Rectal smooth muscle tissue (tissue), 1 donor: ENCODE measurements around the gene HOXA13.

Source experiments
- H3K27ac ChIP-seq: one replicate; pipeline ENCODE4 v1.7.0; 2013; ENCODE audit warnings: low read depth, low read length, inconsistent platforms
- H3K27me3 ChIP-seq: one replicate; pipeline ENCODE4 v1.7.0; 2013; ENCODE audit warnings: low read length; ENCODE audit not compliant: control insufficient read depth, insufficient read depth
- H3K36me3 ChIP-seq: one replicate; pipeline ENCODE4 v1.7.0; 2013; ENCODE audit warnings: low read length; ENCODE audit not compliant: control insufficient read depth, insufficient read depth
- H3K4me1 ChIP-seq: one replicate; pipeline ENCODE4 v1.7.0; 2013; ENCODE audit warnings: low read length; ENCODE audit not compliant: control insufficient read depth, insufficient read depth
- H3K4me3 ChIP-seq: one replicate; pipeline ENCODE4 v1.7.0; 2013; ENCODE audit warnings: low read length
- H3K9ac ChIP-seq: one replicate; pipeline ENCODE4 v1.7.0; 2013; ENCODE audit warnings: low read length

The HOXA13 gene

GRCh38 chr7:27148031-27148755 is 51.7 kb downstream of the HOXA13 start:
- H3K27ac ChIP-seq, result peak overlapping the region; percentile 87
- H3K9ac ChIP-seq, result peak overlapping the region; percentile 25
- peaks cover 12% of the 10 kb centered on the region for H3K36me3 ChIP-seq
- peaks cover 7% of the 10 kb centered on the region for H3K27me3 ChIP-seq
- H3K4me3 ChIP-seq, result peak overlapping the region; percentile 75
- peaks cover 16% of the 10 kb centered on the region for H3K4me1 ChIP-seq

GRCh38 chr7:27147199-27148030 is 52.5 kb downstream of the HOXA13 start, which contains the start of gene HOXA6:
HOXA6 (minus strand) TSS chr7:27147774; CDS start chr7:27147749, 25 bp downstream.
- peaks cover 3% of the 10 kb centered on the region for H3K27me3 ChIP-seq
- peaks cover 12% of the 10 kb centered on the region for H3K36me3 ChIP-seq
- H3K27ac ChIP-seq, result peak within 1 kb of the TSS; percentile 87
- peak within 1 kb of the TSS; percentile 75 for H3K4me3 ChIP-seq
- H3K9ac ChIP-seq, result peak within 1 kb of the TSS; percentile 64
- peaks cover 14% of the 10 kb centered on the region for H3K4me1 ChIP-seq

- peaks cover 12% of the 10 kb centered on the region for H3K36me3 ChIP-seq
- peak overlapping the region; percentile 75 for H3K4me3 ChIP-seq
- H3K4me1 ChIP-seq, result peaks cover 14% of the 10 kb centered on the region
- H3K9ac ChIP-seq, result peak overlapping the region; percentile 64
- H3K27me3 ChIP-seq, result peaks cover under 1% of the 10 kb centered on the region
- peak overlapping the region; percentile 87 for H3K27ac ChIP-seq
These were observed 53.2 kb downstream of the HOXA13 start for GRCh38 chr7:27146491-27147198.

- no peak overlapping the region for H3K9ac ChIP-seq
- peaks cover 14% of the 10 kb centered on the region for H3K4me1 ChIP-seq
- peaks cover 12% of the 10 kb centered on the region for H3K36me3 ChIP-seq
- H3K27me3 ChIP-seq, result no peaks in the 10 kb centered on the region
- H3K27ac ChIP-seq, result peak overlapping the region; percentile 52
- H3K4me3 ChIP-seq, result peak overlapping the region; percentile 40
These were observed 53.9 kb downstream of the HOXA13 start for GRCh38 chr7:27145914-27146412.

GRCh38 chr7:27145165-27145913 is 54.6 kb downstream of the HOXA13 start:
- peak overlapping the region; percentile 40 for H3K4me3 ChIP-seq

GRCh38 chr7:27144781-27145164 is 55.1 kb downstream of the HOXA13 start:
- Histone ChIP-seq H3K27me3 (no peaks in the 10 kb centered on the region), H3K36me3 (peaks cover 12% of the 10 kb centered on the region), H3K27ac (peak overlapping the region; percentile 52), H3K9ac (no peak overlapping the region), H3K4me1 (peaks cover 14% of the 10 kb centered on the region), H3K4me3 (peak overlapping the region; percentile 33)

More at GRCh38 chr7:27145165-27145913, 54.6 kb downstream of the HOXA13 start:
- Histone ChIP-seq H3K27me3 (no peaks in the 10 kb centered on the region), H3K4me1 (peaks cover 14% of the 10 kb centered on the region), H3K36me3 (peaks cover 12% of the 10 kb centered on the region), H3K27ac (peak overlapping the region; percentile 52), H3K9ac (no peak overlapping the region)
